DOHH2 (cell line): ENCODE results near the gene WDR18.

ENCODE experiments used
- H3F3A ChIP-seq: fragments of 200-600 bp; sonication (generic), shearing (Covaris generic); 2 replicates; pipeline ENCODE4 v1.6.0; 2016; ENCODE audit warnings: antibody characterized with exemption, mild to moderate bottlenecking; ENCODE audit not compliant: control insufficient read depth, insufficient read depth
- H3K27ac ChIP-seq: fragments of 200-600 bp; sonication (generic); 2 replicates; pipeline ENCODE4 v1.5.1; 2014; ENCODE audit warnings: low read depth, mild to moderate bottlenecking, low read length, moderate library complexity
- H3K27me3 ChIP-seq: fragments of 200-600 bp; sonication (generic); 2 replicates; pipeline ENCODE4 v1.6.1; 2014; ENCODE audit warnings: mild to moderate bottlenecking, low read length, mixed read lengths; ENCODE audit not compliant: control insufficient read depth
- H3K36me3 ChIP-seq: fragments of 200-600 bp; sonication (generic); 2 replicates; pipeline ENCODE4 v1.6.1; 2014; ENCODE audit warnings: mild to moderate bottlenecking, low read length, moderate library complexity, mixed read lengths; ENCODE audit not compliant: control insufficient read depth
- H3K4me1 ChIP-seq: fragments of 200-600 bp; sonication (generic); 2 replicates; pipeline ENCODE4 v1.6.1; 2014; ENCODE audit warnings: mild to moderate bottlenecking, low read length, mixed read lengths; ENCODE audit not compliant: control insufficient read depth
- H3K4me2 ChIP-seq: fragments of 200-600 bp; sonication (generic); 2 replicates; pipeline ENCODE4 v1.6.0; 2014; ENCODE audit warnings: mild to moderate bottlenecking, low read length, moderate library complexity
- H3K4me3 ChIP-seq: fragments of 200-600 bp; sonication (generic); 2 replicates; pipeline ENCODE4 v1.5.1; 2014; ENCODE audit warnings: mild to moderate bottlenecking, low read length, mixed read lengths
- H3K79me2 ChIP-seq: fragments of 200-600 bp; sonication (generic); 2 replicates; pipeline ENCODE4 v1.6.1; 2014; ENCODE audit warnings: mild to moderate bottlenecking, low read length, mixed read lengths; ENCODE audit not compliant: control insufficient read depth
- H3K9me2 ChIP-seq: fragments of 200-600 bp; sonication (generic); replicated peaks from 2 replicates; pipeline ENCODE4 v1.6.1; 2014; ENCODE audit warnings: mild to moderate bottlenecking, low read length, mixed read lengths; ENCODE audit not compliant: control insufficient read depth
- H3K9me3 ChIP-seq: fragments of 200-600 bp; sonication (generic); 2 replicates; pipeline ENCODE4 v1.6.1; 2014; ENCODE audit warnings: antibody characterized with exemption, low read length, mixed read lengths; ENCODE audit not compliant: control insufficient read depth, insufficient read depth
- H4K20me1 ChIP-seq: fragments of 200-600 bp; sonication (generic); 2 replicates; pipeline ENCODE4 v1.6.0; 2014; ENCODE audit warnings: low read depth, mild to moderate bottlenecking, antibody characterized with exemption, low read length, moderate library complexity; ENCODE audit not compliant: control insufficient read depth, insufficient read depth
- CTCF ChIP-seq: fragments of 200-600 bp; sonication (generic); IDR thresholded peaks from one replicate; pipeline ENCODE4 v1.5.1; 2014; ENCODE audit warnings: antibody characterized with exemption, mild to moderate bottlenecking, low read depth, low read length; ENCODE audit not compliant: poor library complexity, severe bottlenecking
- EZH2phosphoT487 ChIP-seq: fragments of 200-600 bp; sonication (generic); IDR thresholded peaks from 2 replicates; pipeline ENCODE4 v1.6.1; 2017; ENCODE audit warnings: borderline replicate concordance, mild to moderate bottlenecking, antibody characterized with exemption, low read length, moderate library complexity, mixed read lengths

WDR18 gene

GRCh38 chr19:996051-996838 is 12.1 kb downstream of the WDR18 start:
- H4K20me1 ChIP-seq = no peaks in the 10 kb centered on the region
- H3K27me3 ChIP-seq = peaks cover 40% of the 10 kb centered on the region

GRCh38 chr19:998064-998463 is 13.9 kb downstream of the WDR18 start:
- peaks cover 44% of the 10 kb centered on the region for H3K27me3 ChIP-seq
- 0 out of 2 replicates have a peak, but pooled peaks cover 3% of the 10 kb centered on the region for H3F3A ChIP-seq
- no peaks in the 10 kb centered on the region for H3K9me2 ChIP-seq
- peaks cover 4% of the 10 kb centered on the region; the same call in 1 of the 2 replicates for H3K36me3 ChIP-seq
- peaks cover 10% of the 10 kb centered on the region for H3K4me1 ChIP-seq
- H4K20me1 ChIP-seq = no peaks in the 10 kb centered on the region
- H3K79me2 ChIP-seq = no peaks in the 10 kb centered on the region
- no peaks in the 10 kb centered on the region for H3K9me3 ChIP-seq
- TF ChIP-seq EZH2phosphoT487 (no peak), CTCF (no peak)
- no peak overlapping the region for H3K4me2 ChIP-seq
- no peak overlapping the region for H3K4me3 ChIP-seq
- no peak overlapping the region for H3K27ac ChIP-seq

More at GRCh38 chr19:996051-996838, 12.1 kb downstream of the WDR18 start:
- Histone ChIP-seq H3F3A (0 out of 2 replicates have a peak, but pooled peaks cover 3% of the 10 kb centered on the region), H3K4me3 (no peak overlapping the region), H3K4me2 (no peak overlapping the region), H3K4me1 (peaks cover 6% of the 10 kb centered on the region), H3K9me2 (no peaks in the 10 kb centered on the region), H3K9me3 (no peaks in the 10 kb centered on the region), H3K36me3 (peaks cover 16% of the 10 kb centered on the region), H3K79me2 (no peaks in the 10 kb centered on the region), H3K27ac (no peak overlapping the region)
- TF ChIP-seq EZH2phosphoT487 = no peak

- H3K36me3 ChIP-seq = no peaks in the 10 kb centered on the region; the same call in 1 of the 2 replicates
- 0 out of 2 replicates have a peak, but pooled peaks cover 3% of the 10 kb centered on the region for H3F3A ChIP-seq
- no peaks in the 10 kb centered on the region for H3K9me3 ChIP-seq
- H4K20me1 ChIP-seq = no peaks in the 10 kb centered on the region
- no peaks in the 10 kb centered on the region for H3K9me2 ChIP-seq
- H3K79me2 ChIP-seq = no peaks in the 10 kb centered on the region
- peaks cover 44% of the 10 kb centered on the region for H3K27me3 ChIP-seq
- TF ChIP-seq EZH2phosphoT487 (no peak), CTCF (no peak)
- H3K27ac ChIP-seq = no peak overlapping the region
- H3K4me2 ChIP-seq = no peak overlapping the region
- H3K4me1 ChIP-seq = peaks cover 16% of the 10 kb centered on the region
- no peak overlapping the region for H3K4me3 ChIP-seq
These were observed 15.2 kb downstream of the WDR18 start for GRCh38 chr19:999379-999719.

- Histone ChIP-seq H3K4me3 (no peak within 1 kb of the TSS), H3K27ac (no peak within 1 kb of the TSS), H3K27me3 (peaks cover 44% of the 10 kb centered on the region), H3K36me3 (no peaks in the 10 kb centered on the region), H3F3A (0 out of 2 replicates have a peak, but pooled peaks cover 3% of the 10 kb centered on the region), H3K9me3 (no peaks in the 10 kb centered on the region), H3K4me2 (peak within 1 kb of the TSS; percentile 36; the same call in 1 of the 2 replicates), H4K20me1 (no peaks in the 10 kb centered on the region), H3K4me1 (peaks cover 16% of the 10 kb centered on the region), H3K79me2 (no peaks in the 10 kb centered on the region), H3K9me2 (no peaks in the 10 kb centered on the region)
- no peak for TF ChIP-seq EZH2phosphoT487
- TF ChIP-seq CTCF = peak; percentile 56
These were observed 15.9 kb downstream of the WDR18 start, which contains the start of gene GRIN3B for GRCh38 chr19:1000095-1000494. Gene GRIN3B (plus strand): TSS chr19:1000419. CDS start chr19:1000438, 19 bp downstream.
